ENCODE results near the gene MLN. TPM values are rescaled to one million over a fixed set of nuclear protein-coding genes. Genes with fewer than 3 reads are reported as not detected.

The MLN gene
- total RNA-seq, 2 donors from 2014 or later: 0.48 TPM; not detected in 1

DNA sequence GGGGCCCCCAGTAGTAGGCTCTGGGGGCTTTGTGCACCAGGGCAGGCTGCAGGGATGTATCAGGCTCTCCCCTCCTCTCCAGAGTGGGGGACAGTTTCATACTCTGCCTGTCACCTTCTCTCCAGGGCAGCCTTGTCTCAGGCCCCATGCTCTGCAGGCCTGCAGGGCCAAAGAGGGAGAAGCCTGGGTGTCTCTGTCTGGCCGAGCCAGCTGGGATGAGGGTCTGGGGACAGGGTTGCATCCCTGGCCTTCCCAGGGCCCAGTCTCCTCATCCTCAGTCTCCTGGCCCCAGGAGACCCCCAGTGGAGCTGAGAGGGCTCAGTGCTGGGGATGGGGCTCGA lies 42.3 kb downstream of the MLN start:
- Histone ChIP-seq H3K27me3 (no peaks in the 10 kb centered on the region), H3K27ac (no peak overlapping the region), H3K36me3 (no peaks in the 10 kb centered on the region), H3K4me3 (no peak overlapping the region), H3K9ac (ENCODE audit: low read depth in 2 of 2, low read length in 2 of 2) (peak overlapping the region in 1 of 2 donors; percentile 33), H3K4me1 (no peaks in the 10 kb centered on the region), H3K9me3 (no peaks in the 10 kb centered on the region)
- intact Hi-C loops (cut with DNase I): loop anchor here (5.0 kb wide), 2 partner anchors 49 to 174 kb away; partner anchors contain the start of gene UQCC2
- TF ChIP-seq, protein P1, sequence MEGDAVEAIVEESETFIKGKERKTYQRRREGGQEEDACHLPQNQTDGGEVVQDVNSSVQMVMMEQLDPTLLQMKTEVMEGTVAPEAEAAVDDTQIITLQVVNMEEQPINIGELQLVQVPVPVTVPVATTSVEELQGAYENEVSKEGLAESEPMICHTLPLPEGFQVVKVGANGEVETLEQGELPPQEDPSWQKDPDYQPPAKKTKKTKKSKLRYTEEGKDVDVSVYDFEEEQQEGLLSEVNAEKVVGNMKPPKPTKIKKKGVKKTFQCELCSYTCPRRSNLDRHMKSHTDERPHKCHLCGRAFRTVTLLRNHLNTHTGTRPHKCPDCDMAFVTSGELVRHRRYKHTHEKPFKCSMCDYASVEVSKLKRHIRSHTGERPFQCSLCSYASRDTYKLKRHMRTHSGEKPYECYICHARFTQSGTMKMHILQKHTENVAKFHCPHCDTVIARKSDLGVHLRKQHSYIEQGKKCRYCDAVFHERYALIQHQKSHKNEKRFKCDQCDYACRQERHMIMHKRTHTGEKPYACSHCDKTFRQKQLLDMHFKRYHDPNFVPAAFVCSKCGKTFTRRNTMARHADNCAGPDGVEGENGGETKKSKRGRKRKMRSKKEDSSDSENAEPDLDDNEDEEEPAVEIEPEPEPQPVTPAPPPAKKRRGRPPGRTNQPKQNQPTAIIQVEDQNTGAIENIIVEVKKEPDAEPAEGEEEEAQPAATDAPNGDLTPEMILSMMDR (IDR thresholded peaks at IDR 0.05): no peak
- DNase-seq: no peak

DNA sequence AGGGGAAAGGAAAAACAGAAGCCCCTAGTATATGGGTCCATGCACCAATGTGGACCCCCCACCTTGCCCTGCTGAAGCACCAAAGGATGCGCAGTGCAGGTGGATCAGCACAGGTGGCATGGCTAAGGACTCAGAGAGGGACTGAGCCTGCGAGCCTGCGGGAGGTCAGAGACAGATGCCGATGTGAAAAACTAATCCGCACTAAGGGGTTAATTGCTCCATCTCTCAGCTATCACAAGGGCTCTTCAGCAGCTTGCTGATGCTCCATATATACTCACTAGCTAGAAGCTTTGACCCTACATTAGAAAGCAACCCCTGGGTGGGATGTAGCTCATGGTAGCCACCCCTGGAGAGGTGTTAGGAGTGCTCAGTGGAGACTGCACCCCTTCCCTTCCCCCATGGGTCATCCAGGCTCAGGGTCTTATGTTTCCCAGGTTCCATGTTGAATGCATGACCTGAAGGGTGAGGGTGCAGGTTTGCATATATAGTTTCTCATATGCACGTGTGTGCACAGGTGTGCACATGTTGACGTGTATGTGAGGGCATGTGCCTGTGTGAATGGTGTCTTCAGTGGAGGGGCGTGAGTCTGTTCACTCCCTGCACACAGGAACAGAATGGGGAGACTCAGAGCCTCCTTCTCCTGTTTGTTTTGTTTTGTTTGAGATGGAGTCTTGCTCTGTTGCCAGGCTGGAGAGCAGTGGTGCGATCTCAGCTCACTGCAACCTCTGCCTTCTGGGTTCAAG lies 43.7 kb downstream of the MLN start:
- TF ChIP-seq, protein P1 (IDR thresholded peaks at IDR 0.05): no peak
- H3K4me3 ChIP-seq: no peak overlapping the region

DNA sequence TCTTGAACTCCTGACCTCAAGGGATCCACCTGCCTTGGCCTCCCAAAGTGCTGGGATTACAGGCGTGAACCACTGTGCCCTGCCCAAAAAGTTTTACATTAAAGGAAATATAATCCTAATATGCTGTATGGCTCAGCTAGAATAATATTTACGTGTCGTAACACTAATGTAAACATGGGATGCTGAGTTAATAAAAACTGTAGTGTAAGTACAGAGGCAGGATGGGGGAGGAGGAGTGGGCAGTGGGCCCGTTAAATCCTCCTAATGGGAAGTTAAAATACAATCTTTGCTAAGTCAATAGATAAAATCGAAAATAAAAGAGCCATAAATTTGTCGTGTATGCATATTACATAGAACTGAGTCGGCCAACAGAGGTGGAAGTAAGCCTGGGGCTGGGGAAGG lies 45.0 kb downstream of the MLN start:
- H3K9me3 ChIP-seq: no peaks in the 10 kb centered on the region
- no peaks in the 10 kb centered on the region for H3K27me3 ChIP-seq
- H3K4me3 ChIP-seq: no peak overlapping the region
- TF ChIP-seq, protein P1 (IDR thresholded peaks at IDR 0.05): no peak
- H3K4me1 ChIP-seq: no peaks in the 10 kb centered on the region
- no peak overlapping the region for H3K9ac ChIP-seq (ENCODE audit: low read depth in 2 of 2, low read length in 2 of 2)
- intact Hi-C loops (cut with DNase I): no loop called here
- H3K27ac ChIP-seq: peak overlapping the region; percentile 2
- DNase-seq: no peak
- H3K36me3 ChIP-seq: no peaks in the 10 kb centered on the region

More for the DNA sequence above, 43.7 kb downstream of the MLN start:
- no peaks in the 10 kb centered on the region for H3K9me3 ChIP-seq
- no peaks in the 10 kb centered on the region for H3K36me3 ChIP-seq
- H3K9ac ChIP-seq (ENCODE audit: low read depth in 2 of 2, low read length in 2 of 2): no peak overlapping the region
- no peak for DNase-seq
- no peaks in the 10 kb centered on the region for H3K27me3 ChIP-seq
- no peak overlapping the region for H3K27ac ChIP-seq
- intact Hi-C loops (cut with DNase I): loop anchor here (5.0 kb wide), 2 partner anchors 48 to 173 kb away; partner anchors contain the start of gene UQCC2
- H3K4me1 ChIP-seq: no peaks in the 10 kb centered on the region

DNA sequence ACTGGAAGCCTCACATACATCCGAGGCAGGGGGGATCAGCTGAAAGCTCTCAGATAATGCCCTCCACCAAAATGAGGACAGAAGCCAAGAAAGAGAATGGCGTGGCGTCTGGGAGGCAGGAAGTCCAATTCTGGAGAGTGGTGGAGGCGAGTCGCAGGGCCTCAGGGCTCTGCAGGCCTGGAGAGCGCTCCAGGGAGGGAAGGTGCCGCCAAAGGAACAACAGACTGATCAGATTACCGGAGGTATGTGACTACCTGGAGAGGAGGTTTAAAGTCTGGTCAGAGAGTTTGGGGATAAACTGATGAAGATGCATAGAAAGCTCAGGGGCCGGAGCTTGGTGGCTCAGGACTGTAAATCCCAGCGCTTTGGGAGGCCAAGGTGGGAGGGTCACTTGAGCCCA lies 45.9 kb downstream of the MLN start:
- Histone ChIP-seq H3K9ac (ENCODE audit: low read depth in 2 of 2, low read length in 2 of 2) (no peak overlapping the region), H3K36me3 (no peaks in the 10 kb centered on the region), H3K27ac (no peak overlapping the region), H3K27me3 (no peaks in the 10 kb centered on the region), H3K4me3 (no peak overlapping the region), H3K4me1 (no peaks in the 10 kb centered on the region), H3K9me3 (no peaks in the 10 kb centered on the region)
- TF ChIP-seq, protein P1 (IDR thresholded peaks at IDR 0.05): no peak
- no peak for DNase-seq
- intact Hi-C loops (cut with DNase I): no loop called here

DNA sequence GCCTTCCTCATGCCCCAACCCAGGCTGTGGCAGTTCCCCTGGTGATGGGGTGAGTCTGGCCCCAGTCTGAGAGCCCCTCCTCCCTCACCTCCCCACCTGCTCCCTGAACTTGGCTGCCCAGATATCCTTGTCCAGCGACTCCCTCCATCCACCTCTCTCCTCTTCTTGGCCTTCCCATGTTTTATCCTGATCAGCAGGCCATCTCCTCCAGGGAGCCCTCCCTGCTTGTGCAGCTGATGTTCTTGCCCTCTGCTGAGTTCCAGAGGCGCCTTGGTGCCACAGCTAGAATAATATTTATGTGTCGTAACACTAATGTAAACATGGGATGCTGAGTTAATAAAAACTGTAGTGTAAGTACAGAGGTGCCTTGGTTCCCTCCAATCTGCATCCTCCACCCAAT lies 46.7 kb downstream of the MLN start:
- H3K4me1 ChIP-seq: peaks cover 3% of the 10 kb centered on the region
- TF ChIP-seq, protein P1 (IDR thresholded peaks at IDR 0.05): no peak
- DNase-seq: no peak

More for the DNA sequence above, 46.7 kb downstream of the MLN start:
- H3K27ac ChIP-seq: no peak overlapping the region
- intact Hi-C loops (cut with DNase I): no loop called here
- H3K4me3 ChIP-seq: no peak overlapping the region
- H3K27me3 ChIP-seq: no peaks in the 10 kb centered on the region
- no peaks in the 10 kb centered on the region for H3K36me3 ChIP-seq
- no peaks in the 10 kb centered on the region for H3K9me3 ChIP-seq
- no peak overlapping the region for H3K9ac ChIP-seq (ENCODE audit: low read depth in 2 of 2, low read length in 2 of 2)

Data from colonic mucosa (tissue), 4 donors.